HepG2 (cell line): ENCODE measurements around the gene PSMB3. TPM values are rescaled to one million over a fixed set of nuclear protein-coding genes. Genes with fewer than 3 reads are reported as not detected.
A peak's percentile ranks its signal among the peaks of the same experiment; 100 is the strongest.

ENCODE experiments used
- BCLAF1 ChIP-seq: fragments of 450-650 bp; IDR thresholded peaks from 2 replicates; pipeline ENCODE4 v1.6.1; 2017; ENCODE audit warnings: mild to moderate bottlenecking
- DNMT3B ChIP-seq: conservative IDR thresholded peaks from 2 replicates; pipeline ENCODE4 v1.6.1; 2016; ENCODE audit warnings: missing biosample characterization, control low read depth
- E2F1 ChIP-seq: sonication (generic); formaldehyde crosslinking; IDR thresholded peaks from 2 replicates; pipeline ENCODE4 v1.5.0; 2020; ENCODE audit warnings: missing genetic modification reagents
- HNF4G ChIP-seq, 2 experiments: sonication (generic) in 1 of 2; formaldehyde crosslinking in 1 of 2; IDR thresholded peaks; 2 replicates each; pipeline versions ENCODE4 v1.4.0 to v1.6.1; 2011 to 2020; ENCODE audit warnings: borderline replicate concordance in 2 of 2, low read depth in 2 of 2, mild to moderate bottlenecking in 2 of 2, low read length in 1 of 2, missing genetic modification reagents in 1 of 2, moderate library complexity in 1 of 2
- JUNB ChIP-seq: sonication (generic); formaldehyde crosslinking; IDR thresholded peaks from 2 replicates; pipeline ENCODE4 v1.8.0; 2022; ENCODE audit warnings: missing genetic modification reagents, mild to moderate bottlenecking, borderline replicate concordance
- NFATC3 ChIP-seq: sonication (generic); formaldehyde crosslinking; IDR thresholded peaks from 2 replicates; pipeline ENCODE4 v1.5.1; 2020; ENCODE audit warnings: mild to moderate bottlenecking, missing genetic modification reagents
- NFYB ChIP-seq: sonication (generic); formaldehyde crosslinking; IDR thresholded peaks from 2 replicates; pipeline ENCODE4 v1.4.0; 2020; ENCODE audit warnings: missing genetic modification reagents
- NR2F1 ChIP-seq, 2 experiments: fragments of 450-650 bp in 1 of 2; formaldehyde crosslinking in 1 of 2; IDR thresholded peaks; 2 replicates each; pipeline versions ENCODE4 v1.5.0 to v1.6.1; 2016 to 2020; ENCODE audit warnings: mild to moderate bottlenecking in 1 of 2, missing compliant biosample characterization in 1 of 2, missing genetic modification reagents in 1 of 2, moderate library complexity in 1 of 2
- THAP7 ChIP-seq: sonication (generic); formaldehyde crosslinking; IDR thresholded peaks from 2 replicates; pipeline ENCODE4 v1.8.1; 2023; ENCODE audit warnings: mild to moderate bottlenecking, missing genetic modification reagents
- TMF1 ChIP-seq: sonication (generic); formaldehyde crosslinking; IDR thresholded peaks from 2 replicates; pipeline ENCODE4 v1.8.1; 2022; ENCODE audit warnings: low read depth, missing genetic modification reagents
- ZNF512B ChIP-seq: sonication (generic); formaldehyde crosslinking; IDR thresholded peaks from 2 replicates; pipeline ENCODE4 v1.5.1; 2020; ENCODE audit warnings: missing genetic modification reagents, mild to moderate bottlenecking, borderline replicate concordance
- ZNF607 ChIP-seq: sonication (generic); formaldehyde crosslinking; IDR thresholded peaks from 2 replicates; pipeline ENCODE4 v1.5.1; 2020; ENCODE audit warnings: missing genetic modification reagents, mild to moderate bottlenecking, borderline replicate concordance
- ZNF740 ChIP-seq: sonication (generic); formaldehyde crosslinking; IDR thresholded peaks from 2 replicates; pipeline ENCODE4 v1.4.0; 2020; ENCODE audit warnings: missing genetic modification reagents
- ZNF816 ChIP-seq: sonication (generic); formaldehyde crosslinking; IDR thresholded peaks from 2 replicates; pipeline ENCODE4 v1.8.0; 2022; ENCODE audit warnings: missing genetic modification reagents, mild to moderate bottlenecking, borderline replicate concordance
- polyA plus RNA-seq, 8 experiments: library from polyadenylated mRNA; depleted of rRNA in 3 of 8; stranded (reverse) in 7 of 8; unstranded in 1 of 8; fragments of >200 nt; fragmentation: Illumina TruSeq in 4 of 8; extraction: Trizol in 4 of 8; gene quantifications; 2 replicates each; pipeline versions ENCODE4 v1.2.1 to v1.2.3, GENCODE V29; 2011 to 2016; ENCODE audit warnings: low read depth in 4 of 8, missing spikeins in 1 of 8, mixed read lengths in 1 of 8; ENCODE audit not compliant: insufficient read depth in 1 of 8
- total RNA-seq, 5 experiments: library from RNA; depleted of rRNA; stranded (reverse); fragments of >200 nt; fragmentation: Illumina TruSeq; extraction: Trizol; gene quantifications; 2 replicates each; pipeline ENCODE4 v1.2.3, GENCODE V29; 2016; ENCODE audit warnings: low read depth in 1 of 5
- TF ChIP-seq, protein P1 (sequence below): sonication (generic); formaldehyde crosslinking; IDR thresholded peaks from 2 replicates; pipeline ENCODE4 v1.5.0; 2020; ENCODE audit warnings: mild to moderate bottlenecking, missing genetic modification reagents, borderline replicate concordance
- TF ChIP-seq, protein P2 (sequence below): sonication (generic); formaldehyde crosslinking; IDR thresholded peaks from 2 replicates; pipeline ENCODE4 v1.4.0; 2020; ENCODE audit warnings: missing genetic modification reagents

Gene PSMB3
- total and polyA plus RNA-seq, 2 of the 13 experiments (the other 11 are each of a cell fraction or from before 2014, with no cell fraction given), result 366 to 517 TPM

DNA sequence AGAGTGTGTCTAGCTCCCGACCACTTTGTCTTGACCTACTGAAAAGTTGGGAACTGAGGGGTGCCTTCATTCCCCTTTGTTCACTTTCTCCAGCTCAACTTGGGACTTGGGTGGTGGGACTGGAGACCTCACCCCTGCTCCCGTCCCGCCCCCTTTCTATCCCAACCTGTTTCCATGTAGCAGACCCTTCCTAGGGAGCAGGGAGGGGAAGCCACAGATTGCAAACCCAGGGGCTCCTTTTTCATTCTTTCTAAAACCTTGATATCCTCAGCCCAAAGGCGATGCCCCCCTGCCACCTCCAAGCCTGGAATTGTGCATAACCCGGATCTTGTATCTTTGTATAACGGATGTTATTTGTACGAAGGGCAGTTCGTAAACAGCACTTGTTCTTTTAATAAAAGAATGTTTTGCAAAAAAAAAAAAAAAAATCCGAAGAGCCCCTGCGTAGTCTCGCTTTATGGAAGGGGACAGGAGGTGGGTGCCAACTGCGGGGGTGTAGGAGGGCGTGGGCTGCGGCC, 23.1 kb upstream of the PSMB3 start (continued):
- TF ChIP-seq, protein P1, sequence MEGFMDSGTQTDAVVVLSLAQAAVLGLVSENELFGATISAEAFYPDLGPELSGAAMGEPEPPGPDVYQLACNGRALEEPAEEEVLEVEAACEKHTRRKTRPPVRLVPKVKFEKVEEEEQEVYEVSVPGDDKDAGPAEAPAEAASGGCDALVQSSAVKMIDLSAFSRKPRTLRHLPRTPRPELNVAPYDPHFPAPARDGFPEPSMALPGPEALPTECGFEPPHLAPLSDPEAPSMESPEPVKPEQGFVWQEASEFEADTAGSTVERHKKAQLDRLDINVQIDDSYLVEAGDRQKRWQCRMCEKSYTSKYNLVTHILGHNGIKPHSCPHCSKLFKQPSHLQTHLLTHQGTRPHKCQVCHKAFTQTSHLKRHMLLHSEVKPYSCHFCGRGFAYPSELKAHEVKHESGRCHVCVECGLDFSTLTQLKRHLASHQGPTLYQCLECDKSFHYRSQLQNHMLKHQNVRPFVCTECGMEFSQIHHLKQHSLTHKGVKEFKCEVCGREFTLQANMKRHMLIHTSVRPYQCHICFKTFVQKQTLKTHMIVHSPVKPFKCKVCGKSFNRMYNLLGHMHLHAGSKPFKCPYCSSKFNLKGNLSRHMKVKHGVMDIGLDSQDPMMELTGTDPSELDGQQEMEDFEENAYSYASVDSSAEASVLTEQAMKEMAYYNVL (CRISPR knock-in tag), result peak; percentile 56; the same call in 1 of the 2 replicates
- TF ChIP-seq ZNF816 (CRISPR knock-in tag) (no peak), THAP7 (CRISPR knock-in tag) (no peak), HNF4G (IDR thresholded peaks at IDR 0.05; ENCODE audit: borderline replicate concordance, low read depth, low read length) (no peak), HNF4G (CRISPR knock-in tag; IDR thresholded peaks at IDR 0.05; ENCODE audit: borderline replicate concordance, low read depth) (no peak), E2F1 (CRISPR knock-in tag) (no peak), ZNF512B (no peak), BCLAF1 (no peak), NFATC3 (no peak), TMF1 (CRISPR knock-in tag) (no peak), ZNF740 (CRISPR knock-in tag) (no peak), NR2F1 (CRISPR knock-in tag; IDR thresholded peaks at IDR 0.05) (no peak), DNMT3B (no peak), JUNB (no peak), ZNF607 (CRISPR knock-in tag) (no peak), NFYB (no peak)
- TF ChIP-seq, protein P2, sequence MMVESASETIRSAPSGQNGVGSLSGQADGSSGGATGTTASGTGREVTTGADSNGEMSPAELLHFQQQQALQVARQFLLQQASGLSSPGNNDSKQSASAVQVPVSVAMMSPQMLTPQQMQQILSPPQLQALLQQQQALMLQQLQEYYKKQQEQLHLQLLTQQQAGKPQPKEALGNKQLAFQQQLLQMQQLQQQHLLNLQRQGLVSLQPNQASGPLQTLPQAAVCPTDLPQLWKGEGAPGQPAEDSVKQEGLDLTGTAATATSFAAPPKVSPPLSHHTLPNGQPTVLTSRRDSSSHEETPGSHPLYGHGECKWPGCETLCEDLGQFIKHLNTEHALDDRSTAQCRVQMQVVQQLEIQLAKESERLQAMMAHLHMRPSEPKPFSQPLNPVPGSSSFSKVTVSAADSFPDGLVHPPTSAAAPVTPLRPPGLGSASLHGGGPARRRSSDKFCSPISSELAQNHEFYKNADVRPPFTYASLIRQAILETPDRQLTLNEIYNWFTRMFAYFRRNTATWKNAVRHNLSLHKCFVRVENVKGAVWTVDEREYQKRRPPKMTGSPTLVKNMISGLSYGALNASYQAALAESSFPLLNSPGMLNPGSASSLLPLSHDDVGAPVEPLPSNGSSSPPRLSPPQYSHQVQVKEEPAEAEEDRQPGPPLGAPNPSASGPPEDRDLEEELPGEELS (CRISPR knock-in tag), result no peak
